ENCODE results near the gene SLC24A3. TPM values are rescaled to one million over a fixed set of nuclear protein-coding genes. Genes with fewer than 3 reads are reported as not detected.

SLC24A3 gene
- total RNA-seq, 1 experiment from 2014 or later = 0.14 TPM

- Histone ChIP-seq H3K36me3 (ENCODE audit: control insufficient read depth, insufficient read depth, low read length) (no peaks in the 10 kb centered on the region), H3K9me3 (peaks cover 18% of the 10 kb centered on the region), H3K4me3 (ENCODE audit: low read depth, low read length) (no peak overlapping the region), H3K4me1 (peaks cover 42% of the 10 kb centered on the region), H3K27me3 (replicated peaks; ENCODE audit: control insufficient read depth, insufficient read depth, low read length) (no peaks in the 10 kb centered on the region)
- BruUV-seq (replicated peaks) = no TSS peak
- no peak overlapping the region for H3K27ac Mint-ChIP-seq (ENCODE audit: unreplicated experiment)
- DNase-seq = no peak
- TF ChIP-seq CTCF (IDR thresholded peaks at IDR 0.05; ENCODE audit: insufficient read depth in 1 of 2, low read depth in 1 of 2, low read length in 1 of 2, severe bottlenecking in 1 of 2, unreplicated experiment in 1 of 2) = no peak
- intact Hi-C loops (cut with micrococcal nuclease; ENCODE audit: unreplicated experiment) = no loop called here
- no peaks in the 10 kb centered on the region for H3K27me3 Mint-ChIP-seq (ENCODE audit: insufficient read depth, unreplicated experiment)
- CTCF ChIA-PET = no interaction called here
- no peak overlapping the region for H3K4me3 Mint-ChIP-seq (ENCODE audit: unreplicated experiment)
- peaks cover 20% of the 10 kb centered on the region for H3K4me1 Mint-ChIP-seq (ENCODE audit: low read depth, unreplicated experiment)
- POLR2A ChIA-PET = no interaction called here
- H3K36me3 Mint-ChIP-seq (ENCODE audit: insufficient read depth, unreplicated experiment) = no peaks in the 10 kb centered on the region
- peaks cover 4% of the 10 kb centered on the region for H3K9me3 Mint-ChIP-seq (ENCODE audit: unreplicated experiment)
Measured at GRCh38 chr20:19712721-19713260, 500.3 kb downstream of the SLC24A3 start.

- Mint-ChIP-seq H3K36me3 (ENCODE audit: insufficient read depth, unreplicated experiment) (no peaks in the 10 kb centered on the region), H3K27ac (ENCODE audit: unreplicated experiment) (peak overlapping the region; percentile 84), H3K4me3 (ENCODE audit: unreplicated experiment) (no peak overlapping the region), H3K27me3 (ENCODE audit: insufficient read depth, unreplicated experiment) (no peaks in the 10 kb centered on the region), H3K9me3 (ENCODE audit: unreplicated experiment) (peaks cover 16% of the 10 kb centered on the region), H3K4me1 (ENCODE audit: low read depth, unreplicated experiment) (peaks cover 20% of the 10 kb centered on the region)
- intact Hi-C loops (cut with micrococcal nuclease; ENCODE audit: unreplicated experiment) = loop anchor here (2.0 kb wide), 1 partner anchor 53 kb away; no protein-coding TSS in a partner anchor
- Histone ChIP-seq H3K27me3 (replicated peaks; ENCODE audit: control insufficient read depth, insufficient read depth, low read length) (no peaks in the 10 kb centered on the region), H3K4me1 (peaks cover 42% of the 10 kb centered on the region), H3K4me3 (ENCODE audit: low read depth, low read length) (no peak overlapping the region), H3K9me3 (peaks cover 18% of the 10 kb centered on the region), H3K36me3 (ENCODE audit: control insufficient read depth, insufficient read depth, low read length) (no peaks in the 10 kb centered on the region)
- peak; percentile 42 to 60 for DNase-seq
- BruUV-seq (replicated peaks) = no TSS peak
- ChIA-PET CTCF (interaction anchor here (0.6 to 0.7 kb wide), 4 partner anchors 21 to 712 kb away, joined by 3 to 11 read pairs (median 6); no protein-coding TSS in a partner anchor), POLR2A (interaction anchor here (0.6 to 1.5 kb wide), 3 partner anchors 35 to 174 kb away, joined by 3 to 24 read pairs (median 6); no protein-coding TSS in a partner anchor)
- TF ChIP-seq CTCF (IDR thresholded peaks at IDR 0.05; ENCODE audit: insufficient read depth in 1 of 2, low read depth in 1 of 2, low read length in 1 of 2, severe bottlenecking in 1 of 2, unreplicated experiment in 1 of 2) = no peak
Measured at GRCh38 chr20:19713822-19714578, 501.6 kb downstream of the SLC24A3 start.

GRCh38 chr20:19714579-19714840 lies 502.1 kb downstream of the SLC24A3 start:
- intact Hi-C loops (cut with micrococcal nuclease; ENCODE audit: unreplicated experiment) = loop anchor here (2.0 kb wide), 1 partner anchor 52 kb away; no protein-coding TSS in a partner anchor
- H3K36me3 Mint-ChIP-seq (ENCODE audit: insufficient read depth, unreplicated experiment) = no peaks in the 10 kb centered on the region
- H3K4me3 ChIP-seq (ENCODE audit: low read depth, low read length) = no peak overlapping the region
- no peak overlapping the region for H3K4me3 Mint-ChIP-seq (ENCODE audit: unreplicated experiment)
- TF ChIP-seq CTCF (IDR thresholded peaks at IDR 0.05; ENCODE audit: insufficient read depth in 1 of 2, low read depth in 1 of 2, low read length in 1 of 2, severe bottlenecking in 1 of 2, unreplicated experiment in 1 of 2) = no peak
- H3K27me3 ChIP-seq (replicated peaks; ENCODE audit: control insufficient read depth, insufficient read depth, low read length) = no peaks in the 10 kb centered on the region
- peaks cover 18% of the 10 kb centered on the region for H3K9me3 ChIP-seq
- peak overlapping the region; percentile 84 for H3K27ac Mint-ChIP-seq (ENCODE audit: unreplicated experiment)
- H3K27me3 Mint-ChIP-seq (ENCODE audit: insufficient read depth, unreplicated experiment) = no peaks in the 10 kb centered on the region
- H3K9me3 Mint-ChIP-seq (ENCODE audit: unreplicated experiment) = peaks cover 21% of the 10 kb centered on the region
- H3K4me1 Mint-ChIP-seq (ENCODE audit: low read depth, unreplicated experiment) = peaks cover 20% of the 10 kb centered on the region
- H3K4me1 ChIP-seq = peaks cover 39% of the 10 kb centered on the region
- H3K36me3 ChIP-seq (ENCODE audit: control insufficient read depth, insufficient read depth, low read length) = no peaks in the 10 kb centered on the region
- POLR2A ChIA-PET = interaction anchor here (0.6 to 1.5 kb wide), 3 partner anchors 34 to 173 kb away, joined by 3 to 24 read pairs (median 6); no protein-coding TSS in a partner anchor
- DNase-seq = no peak
- CTCF ChIA-PET = interaction anchor here (0.6 to 0.7 kb wide), 2 partner anchors 39 to 53 kb away, joined by 5 to 6 read pairs; no protein-coding TSS in a partner anchor
- no TSS peak for BruUV-seq (replicated peaks)
